ENCODE data around the gene SPINK14.

GRCh38 chr5:148214665-148215185, 46.4 kb downstream of the SPINK14 start:
- TF ChIP-seq REST (IDR thresholded peaks at IDR 0.05; ENCODE audit: insufficient read depth in 1 of 2, low read depth in 2 of 2, low read length in 2 of 2): no peak
- no peak for TF ChIP-seq SIN3A (IDR thresholded peaks at IDR 0.05; ENCODE audit: borderline replicate concordance, insufficient read depth, low read length)

Measured in PFSK-1 (cell line).